Stimulated activated CD8-positive, alpha-beta memory T cell treated with anti-CD3 and anti-CD28 coated beads, Interleukin-4, amount 100 ng/mL, for 48 hours (primary cell): ENCODE data around the gene ANK3.

Source experiments
- DNase-seq: peaks from one replicate; pipeline ENCODE4 v3.0.0-alpha.2; 2020

Gene ANK3

DNA sequence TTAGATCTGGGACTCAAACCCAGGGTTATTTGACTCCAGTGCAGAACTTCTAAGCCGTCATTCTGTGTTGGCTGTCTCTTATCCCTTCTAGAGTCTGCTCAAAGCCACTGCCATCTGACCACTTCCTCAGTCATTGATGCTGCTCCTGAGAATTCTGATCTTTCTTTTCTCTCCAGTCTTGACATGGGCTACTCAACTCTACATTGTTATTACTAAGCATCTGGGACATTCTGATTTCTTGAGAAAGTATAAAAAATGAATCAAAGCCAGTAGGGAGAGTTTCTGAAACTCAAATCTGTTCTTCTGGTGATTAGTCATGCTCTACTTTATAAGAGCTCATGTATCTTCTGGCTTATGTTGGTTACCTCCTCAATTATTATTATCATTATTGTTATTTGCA, 48.7 kb downstream of the ANK3 start:
- DNase-seq, result no peak

DNA sequence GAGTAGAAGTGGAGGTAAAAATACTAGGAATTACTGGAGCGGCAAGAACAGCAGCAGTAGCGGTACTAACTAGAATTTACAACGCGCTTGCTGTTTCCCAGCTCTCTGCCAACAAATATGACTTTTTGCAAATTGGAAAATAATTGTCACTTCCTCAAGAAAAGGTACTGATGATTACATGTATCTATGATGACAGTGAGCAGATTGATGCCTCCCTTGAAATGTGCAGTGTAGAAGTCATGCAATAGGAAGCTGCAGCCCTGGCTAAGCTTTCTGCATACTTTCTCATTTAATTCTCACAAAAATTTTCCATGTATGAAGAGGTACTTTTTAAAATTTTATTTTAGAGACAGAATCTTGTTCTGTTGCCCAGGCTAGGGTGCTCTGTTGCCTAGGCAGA, 49.9 kb downstream of the ANK3 start:
- DNase-seq, result no peak

DNA sequence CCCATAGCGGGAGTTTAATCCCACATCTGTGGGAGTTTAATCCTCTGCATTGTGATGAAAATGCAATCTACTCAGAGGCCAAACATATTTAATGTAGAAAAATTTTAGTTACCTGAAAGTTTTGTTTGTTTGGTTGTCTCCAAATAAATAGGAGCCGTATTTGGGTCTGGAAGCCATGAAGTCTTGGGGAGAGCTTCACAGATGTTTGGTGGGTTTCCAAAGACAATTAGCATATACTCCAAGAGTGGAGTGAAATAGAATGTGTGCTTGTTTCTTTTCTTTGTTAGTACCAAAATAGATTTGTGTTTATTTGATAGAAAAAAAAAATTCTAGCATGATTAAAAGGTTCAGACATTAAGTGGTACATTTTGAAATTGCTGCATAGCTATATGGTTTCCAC, 50.9 kb downstream of the ANK3 start:
- no peak for DNase-seq

DNA sequence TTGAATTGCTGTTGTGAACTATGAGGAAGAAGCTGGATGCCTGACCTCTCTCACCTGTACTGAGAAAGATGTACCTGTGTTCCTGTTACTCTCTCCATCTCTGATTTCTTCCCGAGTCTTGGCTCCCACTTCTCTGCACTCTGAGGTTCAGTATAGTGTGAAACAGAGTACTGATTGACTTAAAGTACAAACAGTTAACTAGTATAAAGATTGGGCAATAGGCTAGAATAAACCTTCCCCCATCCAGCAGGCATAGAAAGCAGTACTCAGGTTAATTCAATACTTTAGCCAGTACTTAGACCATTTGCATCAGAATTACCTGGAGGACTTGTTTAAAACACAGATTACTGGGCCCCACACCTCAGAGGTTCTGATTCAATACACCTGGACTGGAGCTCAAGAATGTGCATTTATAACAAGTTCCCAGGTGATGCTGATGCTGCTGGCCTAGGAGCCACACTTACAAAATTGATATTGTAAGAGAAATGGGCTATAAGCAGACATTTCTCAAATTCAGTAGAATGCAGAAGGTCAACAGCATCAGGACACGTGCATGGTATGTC, 51.6 kb downstream of the ANK3 start:
- DNase-seq, result no peak

DNA sequence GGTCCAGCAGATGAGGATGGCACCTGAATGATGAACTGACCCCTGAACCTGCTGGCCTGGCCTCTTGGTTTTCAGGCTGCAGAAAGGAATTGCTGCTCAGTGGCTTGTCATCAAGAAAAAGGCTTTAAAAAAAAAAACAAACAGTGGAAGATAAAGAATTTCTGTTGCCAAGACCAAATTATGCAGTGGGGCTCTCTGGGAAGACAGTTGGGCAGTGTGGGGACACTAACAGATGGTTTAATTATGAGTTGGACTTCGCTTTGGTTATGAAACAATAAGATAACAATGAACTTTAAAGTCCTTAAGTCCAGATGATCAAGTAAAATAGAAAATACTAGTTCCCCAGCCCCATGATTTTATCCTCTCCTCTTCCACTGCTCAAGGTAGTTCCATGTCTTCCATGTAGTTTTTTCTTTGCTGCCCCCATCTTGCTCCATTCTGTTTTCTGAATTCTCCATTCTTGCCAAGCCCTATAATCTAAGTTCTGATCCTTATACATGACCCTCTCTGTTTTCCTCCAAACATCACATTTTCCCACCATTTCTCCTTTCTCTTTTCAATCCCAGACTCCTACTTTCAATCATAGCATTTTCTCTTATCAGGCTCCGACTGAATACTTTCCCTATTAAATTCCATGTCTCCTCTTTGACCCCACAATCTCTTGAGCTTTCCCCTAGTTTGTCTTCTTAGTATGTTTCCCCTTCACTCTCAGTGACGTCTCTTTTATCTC, 52.6 kb downstream of the ANK3 start:
- no peak for DNase-seq

DNA sequence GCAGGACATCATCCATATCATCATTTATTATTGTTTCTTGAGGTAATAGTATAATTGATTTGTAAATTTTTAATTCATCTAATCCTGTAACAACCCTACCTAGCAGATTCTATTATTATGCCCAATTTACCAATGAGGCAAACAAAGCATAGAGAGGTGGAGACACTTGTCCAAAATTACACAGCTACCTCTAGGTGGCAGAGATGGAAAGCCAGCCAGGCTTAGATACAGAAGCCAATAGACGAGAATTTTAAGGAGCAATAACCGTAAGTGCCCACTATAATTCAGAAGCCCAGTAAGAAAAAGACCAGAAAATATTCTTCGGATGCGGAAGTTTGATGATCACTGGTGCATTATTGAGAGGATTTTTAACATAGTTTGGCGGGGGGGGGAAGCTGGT, 54.0 kb downstream of the ANK3 start:
- no peak for DNase-seq

DNA sequence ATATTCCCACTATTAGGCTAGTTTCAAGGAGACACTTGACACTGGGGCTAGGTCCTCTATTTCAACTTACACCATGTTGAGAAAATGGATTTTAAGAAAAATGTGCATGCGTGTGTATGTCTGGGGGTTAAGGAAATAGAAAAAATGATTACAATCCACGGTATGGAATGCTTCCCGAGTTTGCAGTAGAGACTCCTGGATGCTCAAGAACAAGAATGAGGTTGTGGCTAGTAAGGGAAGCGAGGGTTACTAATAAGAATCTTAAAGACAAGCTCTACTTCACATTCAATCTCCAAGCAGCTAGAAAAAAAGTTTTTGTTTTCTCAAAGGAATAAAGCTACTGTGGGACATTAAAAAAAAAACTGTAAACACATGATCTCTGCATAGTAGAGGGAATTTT, 54.7 kb downstream of the ANK3 start:
- DNase-seq, result no peak

DNA sequence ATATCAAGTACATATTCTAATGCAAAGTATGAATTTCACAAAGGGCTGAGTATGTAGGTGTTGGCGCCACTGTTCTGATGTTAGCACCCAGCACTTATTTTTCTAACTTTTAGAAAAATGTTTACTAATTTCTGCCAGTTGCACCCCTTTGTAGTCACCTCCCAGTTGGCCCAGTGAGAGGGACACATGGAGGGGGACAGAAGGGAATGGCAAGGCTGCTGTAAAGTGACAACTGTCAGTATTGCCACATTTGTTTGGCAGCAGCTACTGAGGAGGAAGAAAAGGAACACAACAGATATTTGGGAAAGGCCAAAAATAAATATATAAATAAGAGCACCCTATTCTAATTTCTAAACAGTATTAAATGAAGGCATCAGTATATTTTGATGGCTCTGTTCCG, 57.3 kb downstream of the ANK3 start:
- DNase-seq, result no peak

DNA sequence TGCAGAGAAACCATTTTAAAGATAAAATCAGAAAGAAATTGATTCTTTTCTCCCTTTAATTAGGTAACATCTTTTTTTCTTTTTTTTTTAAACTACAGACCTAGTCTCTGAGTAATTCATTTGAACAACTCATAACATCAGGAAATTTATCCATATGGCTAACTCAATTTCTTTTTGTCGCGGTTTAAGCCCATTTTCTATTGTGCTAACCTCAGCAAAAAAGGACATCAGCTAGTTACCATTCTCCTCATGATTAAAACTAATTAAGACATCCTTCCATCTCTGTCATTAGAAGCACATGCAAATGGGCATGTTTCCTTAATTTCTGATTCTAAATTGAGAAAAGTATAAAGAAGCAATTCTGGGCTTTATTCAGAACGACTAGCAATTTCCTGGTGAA, 57.8 kb downstream of the ANK3 start:
- no peak for DNase-seq

DNA sequence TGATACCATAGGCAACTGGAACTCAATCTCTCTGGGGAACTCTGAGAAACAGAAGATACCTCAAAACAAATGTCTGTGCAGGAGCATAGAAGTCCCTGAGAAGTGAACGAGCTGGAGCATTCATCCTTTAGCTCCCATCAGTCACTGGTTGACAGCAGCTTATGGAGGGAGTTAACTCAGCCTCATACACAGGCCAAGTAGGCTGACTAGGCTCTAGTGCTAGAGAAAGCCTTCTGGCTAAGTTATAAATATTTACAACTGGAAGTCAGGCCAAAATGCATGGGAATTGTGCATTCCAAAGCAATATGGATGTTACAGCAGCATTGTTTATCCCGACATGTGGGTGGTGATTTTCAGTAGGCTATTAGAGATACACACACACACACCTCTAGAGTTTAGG, 66.5 kb downstream of the ANK3 start:
- no peak for DNase-seq

DNA sequence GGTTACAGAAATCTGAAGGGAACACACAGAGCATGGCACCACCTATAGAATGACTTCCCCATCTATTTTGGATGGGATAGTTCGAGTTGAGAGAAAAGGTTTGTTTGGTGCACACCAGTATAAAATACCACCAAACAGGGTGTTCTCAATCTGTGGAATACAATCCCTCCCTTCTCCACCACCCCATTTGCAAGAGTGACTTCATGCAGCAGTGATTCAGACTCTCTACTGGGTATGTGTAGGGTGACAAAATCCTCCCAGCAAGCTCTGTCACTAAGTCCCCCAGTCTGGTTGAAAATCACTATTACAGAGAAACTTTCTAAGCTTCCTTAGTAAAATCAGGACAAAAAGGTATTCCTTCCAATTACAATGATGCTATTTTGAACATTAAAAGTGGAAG, 69.0 kb downstream of the ANK3 start:
- no peak for DNase-seq

DNA sequence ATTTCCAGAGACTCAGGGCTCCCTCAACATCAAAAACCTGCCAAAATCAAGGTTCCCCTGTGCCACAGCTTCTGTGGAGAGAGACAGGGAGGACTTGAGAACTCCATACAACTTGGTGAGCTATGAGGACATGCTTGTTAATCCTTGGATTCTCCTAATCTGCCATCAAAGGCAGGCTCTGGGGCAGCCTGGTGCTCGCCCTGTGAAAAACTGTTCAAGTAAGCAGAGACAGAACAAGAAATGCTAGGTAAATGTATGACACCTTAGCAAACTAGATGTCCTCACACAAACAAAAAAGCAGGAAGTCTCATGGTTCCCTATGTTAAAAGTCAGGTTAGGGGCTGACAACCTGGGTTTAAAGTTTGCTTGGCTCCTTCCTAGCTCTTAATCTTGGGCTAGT, 73.6 kb downstream of the ANK3 start:
- no peak for DNase-seq

DNA sequence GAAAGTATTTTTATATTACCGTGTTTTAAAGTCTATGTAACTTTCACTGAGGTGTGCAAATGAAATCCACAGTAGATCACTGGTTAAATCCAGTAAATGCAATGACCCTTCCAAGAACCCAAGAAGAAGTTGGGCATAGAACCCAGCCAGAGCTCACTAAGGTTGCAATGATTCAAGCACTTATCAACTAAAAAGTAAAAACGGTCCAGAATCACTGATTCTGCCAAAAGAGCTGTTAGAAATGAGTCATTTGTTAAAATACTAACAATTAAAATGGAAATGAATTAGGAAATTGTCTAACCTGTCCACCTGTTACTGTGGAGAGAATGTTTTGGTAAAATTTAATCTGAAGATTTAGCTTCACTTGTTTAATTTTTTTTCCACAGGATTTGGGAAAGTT, 74.4 kb downstream of the ANK3 start:
- DNase-seq, result no peak

DNA sequence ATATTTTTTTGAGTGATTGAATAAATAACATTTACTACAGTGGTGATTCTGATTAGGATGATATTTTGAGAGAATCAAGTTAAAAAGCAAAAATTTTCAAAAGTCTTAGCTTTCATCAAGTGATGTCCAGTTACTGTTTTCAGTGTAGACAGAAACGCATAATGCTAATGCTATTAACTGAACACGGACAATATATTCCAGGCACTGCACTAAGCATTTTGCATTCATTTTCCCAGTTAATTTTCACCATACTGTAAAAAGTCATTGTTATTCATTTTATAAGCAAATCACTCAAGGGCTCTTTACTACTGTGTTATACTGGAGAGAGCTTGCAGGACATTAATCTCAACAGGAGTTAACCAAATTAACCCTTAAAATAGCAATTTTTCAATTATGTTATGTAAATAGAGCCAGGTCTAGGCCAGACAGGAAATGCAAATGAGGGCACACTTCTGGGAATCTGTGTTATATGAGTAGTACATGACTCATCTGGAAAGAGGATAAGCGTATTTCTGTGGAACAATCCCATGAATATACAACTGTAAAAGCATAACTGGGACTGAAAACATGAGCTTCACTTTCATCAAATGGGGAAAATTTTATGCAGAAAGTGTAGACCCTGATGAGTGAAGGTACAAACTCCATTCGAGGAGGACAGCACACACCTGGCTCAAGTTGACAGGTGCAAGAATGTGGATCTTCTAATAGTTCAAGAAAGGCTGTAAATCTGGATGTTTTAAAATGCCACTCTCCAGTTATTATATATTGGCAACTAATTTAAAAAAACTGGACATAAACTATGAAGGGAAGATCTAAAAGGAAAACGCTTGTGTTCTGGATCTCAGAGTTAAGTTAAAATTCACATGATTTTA, 75.4 kb downstream of the ANK3 start:
- no peak for DNase-seq

DNA sequence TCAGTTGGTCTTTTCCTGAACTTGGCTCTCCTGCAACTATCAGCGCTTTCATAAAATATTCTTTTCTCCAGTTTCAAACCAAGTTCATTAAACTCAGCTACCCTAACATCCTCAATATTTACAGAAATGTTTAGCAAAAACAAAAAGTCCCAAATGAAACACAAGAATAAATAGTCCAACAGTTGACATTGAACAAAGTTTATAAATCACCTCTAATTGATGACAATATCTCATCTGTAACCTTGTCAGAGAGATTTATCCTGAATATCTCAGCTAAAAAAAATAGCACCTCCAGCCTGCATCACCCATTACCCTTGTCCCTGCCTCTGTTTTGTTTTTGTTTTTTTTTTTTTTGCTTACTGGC, 76.1 kb downstream of the ANK3 start:
- DNase-seq, result no peak

DNA sequence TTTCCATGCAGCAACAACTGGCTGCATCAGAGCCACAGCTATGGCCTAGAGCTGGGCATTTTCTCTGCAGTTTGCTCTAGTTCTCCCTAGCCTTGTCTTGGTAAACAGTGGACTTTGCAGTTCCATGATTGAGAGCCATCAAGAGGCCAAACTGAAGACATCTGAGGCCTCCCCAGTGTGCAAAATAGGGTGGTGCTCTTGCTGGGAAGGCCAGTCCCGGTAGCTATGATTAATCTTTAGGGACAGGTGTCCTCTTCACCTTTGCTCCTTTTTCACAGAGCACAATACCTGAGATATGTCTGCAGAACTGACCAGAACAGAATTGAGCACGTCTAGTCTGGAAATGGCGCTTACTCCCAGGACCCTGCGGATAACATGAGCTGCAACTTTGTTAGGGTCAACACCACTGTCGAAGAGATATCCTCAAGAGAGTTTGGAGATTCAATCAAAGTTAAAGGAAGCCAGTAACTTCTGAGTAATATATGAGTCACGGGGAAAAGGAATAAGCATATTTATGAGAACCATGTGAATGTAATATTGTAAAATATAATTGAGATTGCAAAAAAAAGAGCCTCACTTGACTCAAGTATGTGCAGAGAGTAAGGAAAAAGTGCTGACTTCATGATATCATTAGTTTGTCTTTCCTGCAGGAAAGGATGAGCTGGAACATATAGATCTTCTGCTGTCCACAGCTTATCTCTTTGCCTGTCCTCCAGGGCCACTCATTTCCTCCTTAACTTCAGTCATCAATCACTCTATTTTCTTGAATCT, 76.7 kb downstream of the ANK3 start:
- DNase-seq, result no peak

DNA sequence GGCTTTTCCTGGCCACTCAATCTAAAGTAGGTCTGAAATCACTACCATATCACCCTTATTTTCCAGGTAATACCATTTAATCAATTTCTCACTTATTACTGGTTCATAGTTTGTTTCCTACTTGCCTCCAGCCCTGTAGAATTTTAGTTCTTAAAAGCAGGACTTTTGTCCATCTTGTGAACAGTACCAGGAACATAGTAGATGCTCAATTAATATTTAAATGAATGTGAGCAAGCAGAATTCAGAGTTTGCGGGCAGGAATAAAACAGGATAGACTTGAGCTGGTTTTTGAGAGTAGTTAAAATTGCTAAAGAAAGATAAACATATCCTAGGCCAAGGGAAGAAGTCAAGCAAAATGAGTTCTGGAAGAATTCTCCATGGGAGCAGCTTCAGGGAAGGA, 77.9 kb downstream of the ANK3 start:
- DNase-seq, result no peak

DNA sequence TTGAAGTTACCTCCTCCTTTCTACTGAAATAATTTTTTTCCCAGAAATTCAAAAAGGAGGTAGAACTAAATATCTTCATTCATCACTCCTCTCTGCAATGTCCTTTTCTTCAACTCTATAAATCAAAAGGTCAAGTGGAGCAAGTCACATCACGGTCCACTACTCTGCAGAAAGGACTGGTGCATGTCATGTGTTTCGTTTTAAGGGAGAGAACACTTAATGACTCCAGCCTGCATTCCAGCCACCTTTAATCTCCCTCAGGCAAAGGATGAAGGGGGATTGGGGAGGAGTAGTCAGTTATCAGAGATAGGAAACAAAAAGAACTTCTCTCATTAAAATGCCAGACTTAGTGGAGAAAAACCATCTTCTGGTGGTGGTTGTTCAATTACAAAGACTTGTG, 78.9 kb downstream of the ANK3 start:
- no peak for DNase-seq

DNA sequence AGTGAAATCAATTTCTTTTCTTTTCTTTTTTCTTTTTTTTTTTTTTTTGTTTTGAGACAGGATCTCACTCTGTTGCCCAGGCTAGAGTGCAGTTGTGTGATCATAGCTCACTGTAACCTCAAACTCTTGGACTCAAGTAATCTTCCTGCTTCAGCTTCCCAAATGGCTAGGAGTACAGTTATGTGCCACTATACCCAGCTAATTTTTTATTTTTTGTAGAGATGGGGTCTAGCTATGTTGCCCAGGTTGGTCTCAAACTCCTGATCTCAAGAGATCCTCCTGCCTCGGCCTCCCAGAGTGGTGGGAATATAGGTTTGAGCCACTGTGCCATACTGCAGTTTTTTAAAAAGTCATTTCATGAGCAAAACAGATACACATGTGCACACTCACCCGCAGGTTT, 79.8 kb downstream of the ANK3 start:
- DNase-seq, result no peak

DNA sequence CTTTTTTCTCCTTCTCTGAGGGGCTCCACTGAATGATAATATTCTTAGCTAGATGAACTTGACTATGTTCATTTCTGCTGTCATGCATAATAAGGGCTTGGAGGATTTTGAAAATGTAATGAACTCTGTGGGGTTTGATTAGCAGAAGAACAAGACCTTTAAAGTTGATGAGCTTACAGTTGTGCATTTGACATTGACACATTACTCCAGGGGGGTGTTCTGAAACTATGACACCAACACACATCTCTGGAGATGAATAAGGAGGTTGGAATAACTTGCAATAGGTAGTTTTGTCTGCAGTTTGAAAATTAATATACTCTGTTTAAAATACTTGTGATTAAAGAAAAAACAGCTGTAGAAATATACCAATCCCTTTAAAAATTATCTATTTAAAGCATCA, 80.3 kb downstream of the ANK3 start:
- DNase-seq, result no peak

DNA sequence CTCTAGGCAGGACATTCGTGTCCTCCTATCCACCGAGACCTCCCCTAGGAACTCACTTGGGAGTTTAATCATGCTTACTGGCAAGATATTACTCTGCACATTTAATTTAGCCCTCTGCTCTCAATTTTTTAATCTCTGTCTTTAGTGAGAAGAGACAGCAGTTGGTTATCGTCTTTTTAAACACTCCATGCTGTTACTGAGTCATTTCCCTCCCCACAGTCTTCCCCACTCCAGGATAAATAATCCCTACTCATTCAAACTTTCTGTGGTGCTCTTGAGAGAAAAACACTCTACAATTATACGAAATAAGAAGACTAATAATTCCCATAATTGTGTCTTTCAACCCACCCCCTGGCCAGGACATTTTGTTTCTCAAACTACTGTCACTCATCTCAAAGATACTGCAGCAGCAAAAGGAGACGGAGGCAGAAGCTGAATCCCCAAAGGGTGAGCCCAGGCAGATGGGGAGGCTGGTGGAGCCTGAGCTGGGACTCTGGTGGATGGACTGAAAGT, 84.2 kb downstream of the ANK3 start:
- DNase-seq, result no peak

DNA sequence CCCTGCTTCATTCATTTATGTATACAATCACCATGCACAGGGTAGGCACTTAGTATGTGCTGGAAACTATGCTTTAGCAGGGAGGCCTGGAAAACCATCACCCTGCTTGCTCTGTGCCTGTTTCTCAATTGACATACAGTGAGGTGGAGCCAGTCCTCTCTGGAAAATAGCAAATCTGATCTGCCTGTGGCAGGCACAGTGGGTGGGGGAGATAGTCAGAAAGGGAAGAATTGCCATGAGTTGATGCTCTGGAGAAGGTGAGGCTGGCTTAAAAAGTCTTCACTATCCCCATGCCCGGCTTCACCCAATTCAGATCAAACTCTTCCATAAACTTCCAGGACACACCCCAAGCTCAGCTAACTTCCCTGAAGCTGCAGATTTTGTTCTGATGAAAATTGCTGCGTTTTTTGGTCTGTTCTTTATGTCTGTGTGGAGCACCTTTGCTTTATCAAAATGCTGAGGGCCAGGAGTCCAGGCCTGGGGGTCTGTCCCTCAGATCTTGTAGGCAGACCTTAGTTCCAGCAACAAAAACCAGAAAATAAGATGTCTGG, 84.8 kb downstream of the ANK3 start:
- DNase-seq, result no peak

DNA sequence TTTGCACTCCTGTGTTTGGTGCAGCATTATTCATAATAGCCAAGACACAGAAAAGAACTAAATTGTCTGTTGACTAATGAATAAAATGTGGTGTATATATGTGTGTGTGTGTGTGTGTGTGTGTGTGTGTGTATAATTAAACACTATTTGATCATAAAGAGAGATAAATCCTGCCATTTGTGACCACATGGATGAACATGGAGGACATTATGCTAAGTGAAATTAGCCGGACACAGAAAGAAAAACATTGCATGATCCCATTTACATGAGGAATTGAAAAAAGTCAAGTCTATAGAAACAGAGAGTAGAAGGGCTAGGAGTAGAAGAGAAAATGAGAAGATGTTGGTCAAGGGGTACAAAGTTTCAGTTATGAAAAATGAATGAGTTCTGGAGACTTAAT, 85.9 kb downstream of the ANK3 start:
- DNase-seq, result no peak
